ENCODE measurements around the gene AEN.

The AEN gene

DNA sequence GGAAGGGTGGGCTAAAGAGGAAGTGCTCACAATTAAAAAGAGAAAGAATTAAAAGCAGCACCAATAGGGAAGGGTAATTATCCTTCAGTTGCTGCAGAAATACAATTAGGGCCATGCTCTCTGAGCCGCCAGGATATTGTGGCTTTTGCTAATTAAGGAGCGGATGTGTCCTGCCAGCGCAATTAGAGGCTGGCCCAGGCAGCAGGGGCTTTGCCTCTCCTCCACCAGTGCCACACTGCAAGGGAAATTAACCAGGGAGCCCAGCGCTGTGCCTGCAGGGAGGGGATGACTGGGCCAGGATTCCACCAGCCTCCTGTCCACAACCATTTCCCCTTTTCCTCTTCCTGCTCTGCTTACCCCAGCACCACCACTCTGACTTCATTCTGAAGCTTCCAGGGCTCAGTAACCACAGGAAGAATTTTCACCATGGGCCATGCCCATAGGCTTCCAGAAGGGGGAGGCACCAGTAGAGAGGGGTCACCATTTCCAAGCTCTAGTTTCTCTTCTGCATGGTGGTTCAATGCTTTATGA is 10.4 kb upstream of the AEN start:
- TF ChIP-seq REST (IDR thresholded peaks at IDR 0.05; ENCODE audit: insufficient read depth in 1 of 2, low read depth in 2 of 2, low read length in 2 of 2), result no peak
- TF ChIP-seq TAF1 (IDR thresholded peaks at IDR 0.05; ENCODE audit: borderline replicate concordance, insufficient read depth, low read length), result no peak
- TF ChIP-seq SIN3A (IDR thresholded peaks at IDR 0.05; ENCODE audit: borderline replicate concordance, insufficient read depth, low read length), result no peak
- TF ChIP-seq FOXP2 (optimal IDR thresholded peaks at IDR 0.05; ENCODE audit: borderline replicate concordance, extremely low read depth, extremely low read length, insufficient read depth), result peak; percentile 34

DNA sequence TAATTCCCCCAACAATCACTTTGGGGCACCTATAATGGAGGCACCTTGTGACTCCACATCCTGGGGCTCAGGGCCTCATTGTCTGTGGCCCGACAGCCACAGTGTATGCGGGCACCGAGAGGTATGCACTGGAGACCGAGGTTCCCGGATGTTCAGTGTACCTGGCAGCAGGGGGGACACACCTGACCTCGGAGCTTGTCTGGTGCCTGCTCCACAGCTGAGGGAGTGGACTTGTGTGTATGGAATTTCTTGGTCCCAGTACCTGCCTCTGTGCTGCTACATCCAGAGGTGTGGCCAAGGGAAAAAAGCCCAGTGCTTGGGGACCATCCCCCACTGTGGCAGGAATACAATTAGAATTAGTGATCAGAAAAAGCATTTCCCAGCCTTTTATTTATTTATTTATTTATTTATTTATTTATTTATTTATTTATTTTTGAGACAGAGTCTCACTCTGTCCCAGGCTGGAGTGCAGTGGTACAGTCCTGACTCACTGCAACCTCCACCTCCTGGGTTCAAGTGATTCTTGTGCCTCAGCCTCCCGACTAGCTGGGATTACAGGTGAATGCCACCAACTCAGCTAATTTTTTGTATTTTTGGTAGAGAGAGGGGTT is 8.8 kb upstream of the AEN start:
- no peak for TF ChIP-seq FOXP2 (optimal IDR thresholded peaks at IDR 0.05; ENCODE audit: borderline replicate concordance, extremely low read depth, extremely low read length, insufficient read depth)
- TF ChIP-seq SIN3A (IDR thresholded peaks at IDR 0.05; ENCODE audit: borderline replicate concordance, insufficient read depth, low read length), result no peak
- TF ChIP-seq TAF1 (IDR thresholded peaks at IDR 0.05; ENCODE audit: borderline replicate concordance, insufficient read depth, low read length), result no peak
- TF ChIP-seq REST (IDR thresholded peaks at IDR 0.05; ENCODE audit: insufficient read depth in 1 of 2, low read depth in 2 of 2, low read length in 2 of 2), result no peak
- TF ChIP-seq POLR2AphosphoS5 (IDR thresholded peaks at IDR 0.05; ENCODE audit: low read depth, low read length), result no peak

DNA sequence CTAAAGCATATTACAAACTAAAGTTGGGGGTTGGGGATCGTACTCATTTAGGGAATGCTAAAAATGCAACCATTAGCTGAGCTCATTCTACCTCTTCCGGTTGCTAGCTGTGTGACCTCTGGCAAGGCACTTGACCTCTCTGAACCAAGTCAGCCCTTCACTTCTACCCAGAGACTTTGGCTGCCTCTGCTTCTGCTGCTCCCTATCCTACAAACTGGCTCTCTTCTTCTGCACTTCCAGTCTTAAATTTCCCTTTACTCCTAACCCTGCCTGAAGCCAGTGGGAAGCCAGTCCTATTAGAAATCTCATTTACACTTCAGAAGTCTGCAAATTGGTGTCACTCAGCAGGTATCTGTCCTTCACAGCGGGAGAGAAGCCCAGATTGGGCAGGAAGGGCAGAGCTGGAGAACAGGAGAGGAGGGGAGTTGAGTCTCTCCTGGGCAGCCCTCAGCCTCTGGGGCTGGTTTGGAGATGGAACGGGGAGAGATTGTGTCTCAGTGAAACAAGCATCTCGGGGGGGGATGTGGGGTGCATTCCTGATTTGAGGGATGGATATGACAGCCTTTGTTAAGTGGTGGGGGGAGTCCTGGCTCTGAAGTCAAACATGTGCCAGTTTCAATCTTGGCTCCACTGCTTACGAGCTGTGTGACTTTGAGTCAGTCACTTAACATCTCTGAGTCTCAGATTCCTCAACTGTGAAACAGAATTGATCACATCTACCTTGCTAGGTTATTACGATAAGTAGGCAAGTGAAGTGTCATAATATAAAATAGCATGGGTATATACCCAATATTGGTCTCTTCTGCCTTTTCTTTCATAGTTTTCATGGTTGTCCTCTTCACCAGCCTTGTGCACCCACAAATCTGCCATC is 7.8 kb upstream of the AEN start:
- TF ChIP-seq SIN3A (IDR thresholded peaks at IDR 0.05; ENCODE audit: borderline replicate concordance, insufficient read depth, low read length), result no peak
- no peak for TF ChIP-seq TAF1 (IDR thresholded peaks at IDR 0.05; ENCODE audit: borderline replicate concordance, insufficient read depth, low read length)
- TF ChIP-seq FOXP2 (optimal IDR thresholded peaks at IDR 0.05; ENCODE audit: borderline replicate concordance, extremely low read depth, extremely low read length, insufficient read depth), result no peak
- TF ChIP-seq POLR2AphosphoS5 (IDR thresholded peaks at IDR 0.05; ENCODE audit: low read depth, low read length), result no peak
- TF ChIP-seq REST (IDR thresholded peaks at IDR 0.05; ENCODE audit: insufficient read depth in 1 of 2, low read depth in 2 of 2, low read length in 2 of 2), result no peak

- TF ChIP-seq TAF1 (IDR thresholded peaks at IDR 0.05; ENCODE audit: borderline replicate concordance, insufficient read depth, low read length), result no peak
These were observed 5.6 kb upstream of the AEN start for GRCh38 chr15:88615303-88616107.

- no peak for TF ChIP-seq SIN3A (IDR thresholded peaks at IDR 0.05; ENCODE audit: borderline replicate concordance, insufficient read depth, low read length)
- no peak for TF ChIP-seq TAF1 (IDR thresholded peaks at IDR 0.05; ENCODE audit: borderline replicate concordance, insufficient read depth, low read length)
- no peak for TF ChIP-seq REST (IDR thresholded peaks at IDR 0.05; ENCODE audit: insufficient read depth in 1 of 2, low read depth in 2 of 2, low read length in 2 of 2)
- TF ChIP-seq POLR2AphosphoS5 (IDR thresholded peaks at IDR 0.05; ENCODE audit: low read depth, low read length), result no peak
- no peak for TF ChIP-seq FOXP2 (optimal IDR thresholded peaks at IDR 0.05; ENCODE audit: borderline replicate concordance, extremely low read depth, extremely low read length, insufficient read depth)
These were observed 4.9 kb upstream of the AEN start for GRCh38 chr15:88616240-88616639.

Measured in PFSK-1 (cell line).